PFSK-1 (cell line): ENCODE data around the gene TRAPPC10.

Experiments
- FOXP2 ChIP-seq: optimal IDR thresholded peaks from 2 replicates; pipeline ENCODE3; 2011; ENCODE audit warnings: borderline replicate concordance, control low read depth, inconsistent platforms; ENCODE audit not compliant: insufficient read depth; ENCODE audit errors: extremely low read length, extremely low read depth
- POLR2AphosphoS5 ChIP-seq: IDR thresholded peaks from 2 replicates; pipeline ENCODE4 v1.6.1; 2012; ENCODE audit warnings: low read depth, mild to moderate bottlenecking, control low read depth, low read length, moderate library complexity
- SIN3A ChIP-seq: IDR thresholded peaks from 2 replicates; pipeline ENCODE4 v1.6.1; 2012; ENCODE audit warnings: mild to moderate bottlenecking, low read length, moderate library complexity, borderline replicate concordance; ENCODE audit not compliant: insufficient read depth
- TAF1 ChIP-seq: IDR thresholded peaks from 2 replicates; pipeline ENCODE4 v1.6.1; 2012; ENCODE audit warnings: low read length, control low read depth, borderline replicate concordance; ENCODE audit not compliant: insufficient read depth
- TF ChIP-seq, protein P1 (sequence below), 2 experiments: IDR thresholded peaks; 2 replicates each; pipeline versions ENCODE4 v1.6.1 to v1.8.0; 2011 to 2012; ENCODE audit warnings: low read depth in 2 of 2, low read length in 2 of 2, control low read depth in 1 of 2, inconsistent platforms in 1 of 2, mild to moderate bottlenecking in 1 of 2, moderate library complexity in 1 of 2; ENCODE audit not compliant: insufficient read depth in 1 of 2

The TRAPPC10 gene

DNA sequence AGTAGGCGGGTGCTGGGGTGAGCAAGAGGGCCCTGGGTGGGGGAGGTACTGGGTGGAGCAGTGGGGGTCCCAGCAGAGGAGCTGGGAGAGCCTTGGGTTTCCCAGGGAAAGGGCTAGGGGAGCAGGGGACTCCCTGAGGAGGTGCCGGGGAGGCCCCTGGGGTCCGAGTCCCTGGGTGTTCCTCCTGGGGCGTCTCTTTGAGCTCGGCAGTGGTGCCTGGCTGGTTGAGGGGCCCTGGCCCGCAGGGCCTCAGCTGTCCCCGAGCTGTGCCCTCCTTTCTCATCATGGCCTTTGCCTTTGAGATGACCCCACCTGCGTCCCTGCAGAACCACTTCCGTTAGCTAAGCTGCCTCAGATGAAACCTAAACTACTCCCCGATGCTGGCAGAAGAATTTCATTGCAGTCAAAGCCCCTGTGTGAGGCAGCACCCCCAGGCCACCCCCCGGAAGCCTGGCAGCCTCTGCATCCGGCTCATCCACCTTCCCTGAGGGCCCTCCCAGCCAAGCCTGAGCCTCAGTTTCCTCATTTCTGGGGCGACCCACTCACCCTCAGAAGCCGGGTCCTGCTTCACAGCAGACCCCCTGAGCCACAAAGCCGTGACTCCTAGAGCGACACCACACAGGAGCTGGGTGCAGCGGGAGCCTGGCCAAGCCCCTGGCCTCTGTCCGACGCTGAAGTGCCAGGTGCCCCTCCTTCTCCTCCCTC is 43.5 kb upstream of the TRAPPC10 start:
- TF ChIP-seq FOXP2, result no peak
- TF ChIP-seq TAF1, result no peak
- no peak for TF ChIP-seq SIN3A
- TF ChIP-seq POLR2AphosphoS5, result no peak
- TF ChIP-seq, protein P1, sequence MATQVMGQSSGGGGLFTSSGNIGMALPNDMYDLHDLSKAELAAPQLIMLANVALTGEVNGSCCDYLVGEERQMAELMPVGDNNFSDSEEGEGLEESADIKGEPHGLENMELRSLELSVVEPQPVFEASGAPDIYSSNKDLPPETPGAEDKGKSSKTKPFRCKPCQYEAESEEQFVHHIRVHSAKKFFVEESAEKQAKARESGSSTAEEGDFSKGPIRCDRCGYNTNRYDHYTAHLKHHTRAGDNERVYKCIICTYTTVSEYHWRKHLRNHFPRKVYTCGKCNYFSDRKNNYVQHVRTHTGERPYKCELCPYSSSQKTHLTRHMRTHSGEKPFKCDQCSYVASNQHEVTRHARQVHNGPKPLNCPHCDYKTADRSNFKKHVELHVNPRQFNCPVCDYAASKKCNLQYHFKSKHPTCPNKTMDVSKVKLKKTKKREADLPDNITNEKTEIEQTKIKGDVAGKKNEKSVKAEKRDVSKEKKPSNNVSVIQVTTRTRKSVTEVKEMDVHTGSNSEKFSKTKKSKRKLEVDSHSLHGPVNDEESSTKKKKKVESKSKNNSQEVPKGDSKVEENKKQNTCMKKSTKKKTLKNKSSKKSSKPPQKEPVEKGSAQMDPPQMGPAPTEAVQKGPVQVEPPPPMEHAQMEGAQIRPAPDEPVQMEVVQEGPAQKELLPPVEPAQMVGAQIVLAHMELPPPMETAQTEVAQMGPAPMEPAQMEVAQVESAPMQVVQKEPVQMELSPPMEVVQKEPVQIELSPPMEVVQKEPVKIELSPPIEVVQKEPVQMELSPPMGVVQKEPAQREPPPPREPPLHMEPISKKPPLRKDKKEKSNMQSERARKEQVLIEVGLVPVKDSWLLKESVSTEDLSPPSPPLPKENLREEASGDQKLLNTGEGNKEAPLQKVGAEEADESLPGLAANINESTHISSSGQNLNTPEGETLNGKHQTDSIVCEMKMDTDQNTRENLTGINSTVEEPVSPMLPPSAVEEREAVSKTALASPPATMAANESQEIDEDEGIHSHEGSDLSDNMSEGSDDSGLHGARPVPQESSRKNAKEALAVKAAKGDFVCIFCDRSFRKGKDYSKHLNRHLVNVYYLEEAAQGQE (IDR thresholded peaks at IDR 0.05; ENCODE audit: insufficient read depth in 1 of 2, low read depth in 2 of 2, low read length in 2 of 2), result no peak

GRCh38 chr21:43969115-43969444 is 43.0 kb upstream of the TRAPPC10 start:
- TF ChIP-seq, protein P1 (IDR thresholded peaks at IDR 0.05; ENCODE audit: insufficient read depth in 1 of 2, low read depth in 2 of 2, low read length in 2 of 2), result no peak
- TF ChIP-seq FOXP2, result no peak
- TF ChIP-seq TAF1, result no peak
- TF ChIP-seq POLR2AphosphoS5, result no peak
- TF ChIP-seq SIN3A, result no peak

DNA sequence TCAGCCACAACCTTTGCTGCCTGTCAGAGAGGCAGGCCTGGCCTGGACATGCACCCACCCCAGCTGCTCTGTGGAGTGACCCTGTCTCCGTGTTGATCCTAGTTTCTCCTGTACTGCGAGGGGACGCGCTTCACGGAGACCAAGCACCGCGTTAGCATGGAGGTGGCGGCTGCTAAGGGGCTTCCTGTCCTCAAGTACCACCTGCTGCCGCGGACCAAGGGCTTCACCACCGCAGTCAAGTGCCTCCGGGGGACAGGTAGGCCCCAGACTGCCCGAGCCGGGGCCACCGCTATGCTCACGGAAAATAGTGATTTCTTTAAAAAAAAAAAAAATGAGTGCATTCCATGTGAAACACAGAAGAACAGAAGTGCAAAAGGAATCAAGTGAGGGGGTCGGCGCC is 41.6 kb upstream of the TRAPPC10 start:
- TF ChIP-seq POLR2AphosphoS5 (no peak), FOXP2 (no peak), SIN3A (no peak), TAF1 (no peak)
- TF ChIP-seq, protein P1 (IDR thresholded peaks at IDR 0.05; ENCODE audit: insufficient read depth in 1 of 2, low read depth in 2 of 2, low read length in 2 of 2), result no peak

GRCh38 chr21:43971201-43971991 is 40.7 kb upstream of the TRAPPC10 start:
- TF ChIP-seq, protein P1 (IDR thresholded peaks at IDR 0.05; ENCODE audit: insufficient read depth in 1 of 2, low read depth in 2 of 2, low read length in 2 of 2), result no peak
- TF ChIP-seq SIN3A (no peak), FOXP2 (no peak), TAF1 (no peak), POLR2AphosphoS5 (no peak)
